ENCODE measurements around the gene SLC33A1. TPM values are rescaled to one million over a fixed set of nuclear protein-coding genes. Genes with fewer than 3 reads are reported as not detected.

Gene SLC33A1
- total RNA-seq, 1 experiment from 2014 or later: 24.9 TPM

DNA sequence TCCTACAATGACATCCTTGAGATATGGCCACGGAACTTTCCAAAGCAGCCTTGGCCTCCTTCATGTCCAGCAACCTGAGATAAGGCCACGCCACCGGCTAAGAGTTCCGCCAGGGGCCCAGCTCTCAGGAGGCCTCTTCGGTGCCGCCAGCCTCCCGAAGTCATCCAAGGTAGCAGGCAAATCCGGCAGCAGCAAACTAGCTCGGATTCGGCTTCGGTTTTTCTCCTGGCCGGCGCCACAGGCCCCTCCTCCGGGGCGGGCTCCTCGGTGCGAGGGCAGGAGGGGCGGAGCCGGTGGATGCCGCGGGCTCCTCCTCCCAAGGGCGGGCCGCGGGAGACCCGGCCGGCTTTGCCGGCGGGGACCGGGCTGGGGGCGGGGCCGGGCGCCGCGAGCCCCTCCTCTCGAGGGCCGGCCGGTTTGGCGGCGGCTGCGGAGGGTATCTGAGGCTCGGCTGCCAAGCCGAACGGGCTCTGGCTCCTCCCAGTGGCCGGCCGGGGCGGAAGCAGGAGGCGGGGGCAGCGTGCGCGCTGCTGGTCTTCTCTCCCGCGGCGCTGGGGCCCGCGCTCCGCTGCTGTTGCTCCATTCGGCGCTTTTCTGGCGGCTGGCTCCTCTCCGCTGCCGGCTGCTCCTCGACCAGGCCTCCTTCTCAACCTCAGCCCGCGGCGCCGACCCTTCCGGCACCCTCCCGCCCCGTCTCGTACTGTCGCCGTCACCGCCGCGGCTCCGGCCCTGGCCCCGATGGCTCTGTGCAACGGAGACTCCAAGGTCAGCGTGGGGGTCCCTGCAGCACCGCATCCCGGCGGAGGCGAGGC, 16.1 kb upstream of the SLC33A1 start, which contains the start of gene GMPS (continued):
- TF ChIP-seq, protein P1, sequence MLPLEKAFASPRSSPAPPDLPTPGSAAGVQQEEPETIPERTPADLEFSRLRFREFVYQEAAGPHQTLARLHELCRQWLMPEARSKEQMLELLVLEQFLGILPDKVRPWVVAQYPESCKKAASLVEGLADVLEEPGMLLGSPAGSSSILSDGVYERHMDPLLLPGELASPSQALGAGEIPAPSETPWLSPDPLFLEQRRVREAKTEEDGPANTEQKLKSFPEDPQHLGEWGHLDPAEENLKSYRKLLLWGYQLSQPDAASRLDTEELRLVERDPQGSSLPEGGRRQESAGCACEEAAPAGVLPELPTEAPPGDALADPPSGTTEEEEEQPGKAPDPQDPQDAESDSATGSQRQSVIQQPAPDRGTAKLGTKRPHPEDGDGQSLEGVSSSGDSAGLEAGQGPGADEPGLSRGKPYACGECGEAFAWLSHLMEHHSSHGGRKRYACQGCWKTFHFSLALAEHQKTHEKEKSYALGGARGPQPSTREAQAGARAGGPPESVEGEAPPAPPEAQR (CRISPR knock-in tag; IDR thresholded peaks at IDR 0.05): no peak
- TF ChIP-seq, protein P2, sequence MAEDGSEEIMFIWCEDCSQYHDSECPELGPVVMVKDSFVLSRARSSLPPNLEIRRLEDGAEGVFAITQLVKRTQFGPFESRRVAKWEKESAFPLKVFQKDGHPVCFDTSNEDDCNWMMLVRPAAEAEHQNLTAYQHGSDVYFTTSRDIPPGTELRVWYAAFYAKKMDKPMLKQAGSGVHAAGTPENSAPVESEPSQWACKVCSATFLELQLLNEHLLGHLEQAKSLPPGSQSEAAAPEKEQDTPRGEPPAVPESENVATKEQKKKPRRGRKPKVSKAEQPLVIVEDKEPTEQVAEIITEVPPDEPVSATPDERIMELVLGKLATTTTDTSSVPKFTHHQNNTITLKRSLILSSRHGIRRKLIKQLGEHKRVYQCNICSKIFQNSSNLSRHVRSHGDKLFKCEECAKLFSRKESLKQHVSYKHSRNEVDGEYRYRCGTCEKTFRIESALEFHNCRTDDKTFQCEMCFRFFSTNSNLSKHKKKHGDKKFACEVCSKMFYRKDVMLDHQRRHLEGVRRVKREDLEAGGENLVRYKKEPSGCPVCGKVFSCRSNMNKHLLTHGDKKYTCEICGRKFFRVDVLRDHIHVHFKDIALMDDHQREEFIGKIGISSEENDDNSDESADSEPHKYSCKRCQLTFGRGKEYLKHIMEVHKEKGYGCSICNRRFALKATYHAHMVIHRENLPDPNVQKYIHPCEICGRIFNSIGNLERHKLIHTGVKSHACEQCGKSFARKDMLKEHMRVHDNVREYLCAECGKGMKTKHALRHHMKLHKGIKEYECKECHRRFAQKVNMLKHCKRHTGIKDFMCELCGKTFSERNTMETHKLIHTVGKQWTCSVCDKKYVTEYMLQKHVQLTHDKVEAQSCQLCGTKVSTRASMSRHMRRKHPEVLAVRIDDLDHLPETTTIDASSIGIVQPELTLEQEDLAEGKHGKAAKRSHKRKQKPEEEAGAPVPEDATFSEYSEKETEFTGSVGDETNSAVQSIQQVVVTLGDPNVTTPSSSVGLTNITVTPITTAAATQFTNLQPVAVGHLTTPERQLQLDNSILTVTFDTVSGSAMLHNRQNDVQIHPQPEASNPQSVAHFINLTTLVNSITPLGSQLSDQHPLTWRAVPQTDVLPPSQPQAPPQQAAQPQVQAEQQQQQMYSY (CRISPR knock-in tag; IDR thresholded peaks at IDR 0.05): peak; percentile 71
- TF ChIP-seq, protein P3, sequence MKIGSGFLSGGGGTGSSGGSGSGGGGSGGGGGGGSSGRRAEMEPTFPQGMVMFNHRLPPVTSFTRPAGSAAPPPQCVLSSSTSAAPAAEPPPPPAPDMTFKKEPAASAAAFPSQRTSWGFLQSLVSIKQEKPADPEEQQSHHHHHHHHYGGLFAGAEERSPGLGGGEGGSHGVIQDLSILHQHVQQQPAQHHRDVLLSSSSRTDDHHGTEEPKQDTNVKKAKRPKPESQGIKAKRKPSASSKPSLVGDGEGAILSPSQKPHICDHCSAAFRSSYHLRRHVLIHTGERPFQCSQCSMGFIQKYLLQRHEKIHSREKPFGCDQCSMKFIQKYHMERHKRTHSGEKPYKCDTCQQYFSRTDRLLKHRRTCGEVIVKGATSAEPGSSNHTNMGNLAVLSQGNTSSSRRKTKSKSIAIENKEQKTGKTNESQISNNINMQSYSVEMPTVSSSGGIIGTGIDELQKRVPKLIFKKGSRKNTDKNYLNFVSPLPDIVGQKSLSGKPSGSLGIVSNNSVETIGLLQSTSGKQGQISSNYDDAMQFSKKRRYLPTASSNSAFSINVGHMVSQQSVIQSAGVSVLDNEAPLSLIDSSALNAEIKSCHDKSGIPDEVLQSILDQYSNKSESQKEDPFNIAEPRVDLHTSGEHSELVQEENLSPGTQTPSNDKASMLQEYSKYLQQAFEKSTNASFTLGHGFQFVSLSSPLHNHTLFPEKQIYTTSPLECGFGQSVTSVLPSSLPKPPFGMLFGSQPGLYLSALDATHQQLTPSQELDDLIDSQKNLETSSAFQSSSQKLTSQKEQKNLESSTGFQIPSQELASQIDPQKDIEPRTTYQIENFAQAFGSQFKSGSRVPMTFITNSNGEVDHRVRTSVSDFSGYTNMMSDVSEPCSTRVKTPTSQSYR (CRISPR knock-in tag; IDR thresholded peaks at IDR 0.05): peak; percentile 64; the same call in 1 of the 2 replicates
- no peak for TF ChIP-seq GTF2I (CRISPR knock-in tag; conservative IDR thresholded peaks at IDR 0.05)

DNA sequence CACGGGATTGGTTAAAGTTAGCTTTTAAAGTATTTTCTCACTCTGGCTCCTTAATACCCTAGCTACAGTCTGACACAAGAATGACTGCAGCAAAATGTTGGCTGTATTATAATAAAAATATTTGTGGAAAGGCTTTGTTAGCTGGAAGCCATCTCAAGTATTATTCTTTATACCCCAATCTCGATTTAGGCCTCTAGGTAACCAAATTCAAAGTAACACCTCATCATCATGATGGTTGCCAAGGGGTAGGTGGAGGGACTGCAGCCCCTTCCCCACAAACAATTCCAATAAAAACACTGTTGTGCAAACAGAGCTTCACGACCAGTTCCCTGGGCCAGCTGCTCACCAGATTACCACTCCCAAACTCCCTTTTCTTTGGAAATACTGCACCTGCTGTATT, 15.5 kb upstream of the SLC33A1 start:
- peak overlapping the region; percentile 77 for H3K4me3 Mint-ChIP-seq
- CTCF ChIA-PET: interaction anchor here (0.6 to 3.5 kb wide), 18 partner anchors 9 to 1318 kb away, joined by 3 to 44 read pairs (median 4); partner anchors contain the start of genes C3orf33, PLCH1 and SLC33A1
- no peak for TF ChIP-seq NFATC4 (CRISPR knock-in tag; IDR thresholded peaks at IDR 0.05)
- TF ChIP-seq, protein P4, sequence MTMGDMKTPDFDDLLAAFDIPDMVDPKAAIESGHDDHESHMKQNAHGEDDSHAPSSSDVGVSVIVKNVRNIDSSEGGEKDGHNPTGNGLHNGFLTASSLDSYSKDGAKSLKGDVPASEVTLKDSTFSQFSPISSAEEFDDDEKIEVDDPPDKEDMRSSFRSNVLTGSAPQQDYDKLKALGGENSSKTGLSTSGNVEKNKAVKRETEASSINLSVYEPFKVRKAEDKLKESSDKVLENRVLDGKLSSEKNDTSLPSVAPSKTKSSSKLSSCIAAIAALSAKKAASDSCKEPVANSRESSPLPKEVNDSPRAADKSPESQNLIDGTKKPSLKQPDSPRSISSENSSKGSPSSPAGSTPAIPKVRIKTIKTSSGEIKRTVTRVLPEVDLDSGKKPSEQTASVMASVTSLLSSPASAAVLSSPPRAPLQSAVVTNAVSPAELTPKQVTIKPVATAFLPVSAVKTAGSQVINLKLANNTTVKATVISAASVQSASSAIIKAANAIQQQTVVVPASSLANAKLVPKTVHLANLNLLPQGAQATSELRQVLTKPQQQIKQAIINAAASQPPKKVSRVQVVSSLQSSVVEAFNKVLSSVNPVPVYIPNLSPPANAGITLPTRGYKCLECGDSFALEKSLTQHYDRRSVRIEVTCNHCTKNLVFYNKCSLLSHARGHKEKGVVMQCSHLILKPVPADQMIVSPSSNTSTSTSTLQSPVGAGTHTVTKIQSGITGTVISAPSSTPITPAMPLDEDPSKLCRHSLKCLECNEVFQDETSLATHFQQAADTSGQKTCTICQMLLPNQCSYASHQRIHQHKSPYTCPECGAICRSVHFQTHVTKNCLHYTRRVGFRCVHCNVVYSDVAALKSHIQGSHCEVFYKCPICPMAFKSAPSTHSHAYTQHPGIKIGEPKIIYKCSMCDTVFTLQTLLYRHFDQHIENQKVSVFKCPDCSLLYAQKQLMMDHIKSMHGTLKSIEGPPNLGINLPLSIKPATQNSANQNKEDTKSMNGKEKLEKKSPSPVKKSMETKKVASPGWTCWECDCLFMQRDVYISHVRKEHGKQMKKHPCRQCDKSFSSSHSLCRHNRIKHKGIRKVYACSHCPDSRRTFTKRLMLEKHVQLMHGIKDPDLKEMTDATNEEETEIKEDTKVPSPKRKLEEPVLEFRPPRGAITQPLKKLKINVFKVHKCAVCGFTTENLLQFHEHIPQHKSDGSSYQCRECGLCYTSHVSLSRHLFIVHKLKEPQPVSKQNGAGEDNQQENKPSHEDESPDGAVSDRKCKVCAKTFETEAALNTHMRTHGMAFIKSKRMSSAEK (CRISPR knock-in tag; IDR thresholded peaks at IDR 0.05; ENCODE audit: borderline replicate concordance): no peak
- TF ChIP-seq ZNF219 (CRISPR knock-in tag; IDR thresholded peaks at IDR 0.05; ENCODE audit: borderline replicate concordance): no peak
- no peak for TF ChIP-seq ZNF671 (CRISPR knock-in tag; IDR thresholded peaks at IDR 0.05)
- TF ChIP-seq, protein P5, sequence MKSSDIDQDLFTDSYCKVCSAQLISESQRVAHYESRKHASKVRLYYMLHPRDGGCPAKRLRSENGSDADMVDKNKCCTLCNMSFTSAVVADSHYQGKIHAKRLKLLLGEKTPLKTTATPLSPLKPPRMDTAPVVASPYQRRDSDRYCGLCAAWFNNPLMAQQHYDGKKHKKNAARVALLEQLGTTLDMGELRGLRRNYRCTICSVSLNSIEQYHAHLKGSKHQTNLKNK (CRISPR knock-in tag; IDR thresholded peaks at IDR 0.05): no peak
- no peak for TF ChIP-seq JUN (CRISPR knock-in tag; IDR thresholded peaks at IDR 0.05)
- TF ChIP-seq HMGA2 (CRISPR knock-in tag; IDR thresholded peaks at IDR 0.05): no peak
- no peak for TF ChIP-seq MXD4 (CRISPR knock-in tag; IDR thresholded peaks at IDR 0.05; ENCODE audit: borderline replicate concordance)
- TF ChIP-seq, protein P6, sequence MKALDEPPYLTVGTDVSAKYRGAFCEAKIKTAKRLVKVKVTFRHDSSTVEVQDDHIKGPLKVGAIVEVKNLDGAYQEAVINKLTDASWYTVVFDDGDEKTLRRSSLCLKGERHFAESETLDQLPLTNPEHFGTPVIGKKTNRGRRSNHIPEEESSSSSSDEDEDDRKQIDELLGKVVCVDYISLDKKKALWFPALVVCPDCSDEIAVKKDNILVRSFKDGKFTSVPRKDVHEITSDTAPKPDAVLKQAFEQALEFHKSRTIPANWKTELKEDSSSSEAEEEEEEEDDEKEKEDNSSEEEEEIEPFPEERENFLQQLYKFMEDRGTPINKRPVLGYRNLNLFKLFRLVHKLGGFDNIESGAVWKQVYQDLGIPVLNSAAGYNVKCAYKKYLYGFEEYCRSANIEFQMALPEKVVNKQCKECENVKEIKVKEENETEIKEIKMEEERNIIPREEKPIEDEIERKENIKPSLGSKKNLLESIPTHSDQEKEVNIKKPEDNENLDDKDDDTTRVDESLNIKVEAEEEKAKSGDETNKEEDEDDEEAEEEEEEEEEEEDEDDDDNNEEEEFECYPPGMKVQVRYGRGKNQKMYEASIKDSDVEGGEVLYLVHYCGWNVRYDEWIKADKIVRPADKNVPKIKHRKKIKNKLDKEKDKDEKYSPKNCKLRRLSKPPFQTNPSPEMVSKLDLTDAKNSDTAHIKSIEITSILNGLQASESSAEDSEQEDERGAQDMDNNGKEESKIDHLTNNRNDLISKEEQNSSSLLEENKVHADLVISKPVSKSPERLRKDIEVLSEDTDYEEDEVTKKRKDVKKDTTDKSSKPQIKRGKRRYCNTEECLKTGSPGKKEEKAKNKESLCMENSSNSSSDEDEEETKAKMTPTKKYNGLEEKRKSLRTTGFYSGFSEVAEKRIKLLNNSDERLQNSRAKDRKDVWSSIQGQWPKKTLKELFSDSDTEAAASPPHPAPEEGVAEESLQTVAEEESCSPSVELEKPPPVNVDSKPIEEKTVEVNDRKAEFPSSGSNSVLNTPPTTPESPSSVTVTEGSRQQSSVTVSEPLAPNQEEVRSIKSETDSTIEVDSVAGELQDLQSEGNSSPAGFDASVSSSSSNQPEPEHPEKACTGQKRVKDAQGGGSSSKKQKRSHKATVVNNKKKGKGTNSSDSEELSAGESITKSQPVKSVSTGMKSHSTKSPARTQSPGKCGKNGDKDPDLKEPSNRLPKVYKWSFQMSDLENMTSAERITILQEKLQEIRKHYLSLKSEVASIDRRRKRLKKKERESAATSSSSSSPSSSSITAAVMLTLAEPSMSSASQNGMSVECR (CRISPR knock-in tag; IDR thresholded peaks at IDR 0.05; ENCODE audit: borderline replicate concordance): no peak
- TF ChIP-seq FOXJ3 (CRISPR knock-in tag; IDR thresholded peaks at IDR 0.05; ENCODE audit: borderline replicate concordance): no peak
- POLR2A ChIA-PET: interaction anchor here (1.2 to 1.5 kb wide), 3 partner anchors 16 to 124 kb away, joined by 4 to 12 read pairs (median 6); partner anchors contain the start of genes C3orf33 and SLC33A1
- H3K4me1 Mint-ChIP-seq: peaks cover 27% of the 10 kb centered on the region
- no peak; the same call in 1 of the 2 replicates for ATAC-seq
- no peak for DNase-seq (ENCODE audit: low spot score)
- H3K27ac Mint-ChIP-seq: peak overlapping the region; percentile 95
- no peaks in the 10 kb centered on the region for H3K36me3 Mint-ChIP-seq
- H3K9me3 Mint-ChIP-seq: no peaks in the 10 kb centered on the region
- no peaks in the 10 kb centered on the region for H3K27me3 Mint-ChIP-seq (ENCODE audit: low read depth)

All from WTC11 (cell line).